ENCODE measurements around the gene PRSS3. TPM values are rescaled to one million over a fixed set of nuclear protein-coding genes. Genes with fewer than 3 reads are reported as not detected.
A peak's percentile ranks its signal among the peaks of the same experiment; 100 is the strongest.

Gene PRSS3
- total and polyA plus RNA-seq, 9 of the 15 experiments (the other 6 are each of a cell fraction or from before 2014, with no cell fraction given): 0.35 to 0.42 TPM; not detected in 7

- TF ChIP-seq DIDO1 (tag; IDR thresholded peaks at IDR 0.05; ENCODE audit: low read depth) (no peak), PML (IDR thresholded peaks at IDR 0.05; ENCODE audit: low read length) (no peak), ZNF174 (CRISPR knock-in tag; IDR thresholded peaks at IDR 0.05) (no peak), NELFE (IDR thresholded peaks at IDR 0.05; ENCODE audit: insufficient read depth, insufficient read length) (no peak), FOSL1 (tag; conservative IDR thresholded peaks at IDR 0.05) (0 out of 2 replicates have a peak, but pooled peaks have one; percentile 21), ZFPM2 (CRISPR knock-in tag; IDR thresholded peaks at IDR 0.05) (no peak), KDM1A (IDR thresholded peaks at IDR 0.05) (no peak), ASH1L (IDR thresholded peaks at IDR 0.05; ENCODE audit: borderline replicate concordance, low read depth, partially characterized antibody) (no peak), ZZZ3 (IDR thresholded peaks at IDR 0.05) (no peak), ATF7 (IDR thresholded peaks at IDR 0.05) (no peak), NBN (IDR thresholded peaks at IDR 0.05; ENCODE audit: low read depth) (peak; percentile 37; the same call in 1 of the 2 replicates), FOXA1 (IDR thresholded peaks at IDR 0.05; ENCODE audit: borderline replicate concordance) (no peak), ATF1 (CRISPR knock-in tag; IDR thresholded peaks at IDR 0.05) (peak; percentile 36; the same call in 1 of the 2 replicates), ATF1 (tag; IDR thresholded peaks at IDR 0.05) (peak; percentile 87), ZNF436 (CRISPR knock-in tag; IDR thresholded peaks at IDR 0.05) (no peak), ZNF551 (CRISPR knock-in tag; IDR thresholded peaks at IDR 0.05) (no peak), SP1 (CRISPR knock-in tag; IDR thresholded peaks at IDR 0.05) (peak; percentile 75), ZNF3 (CRISPR knock-in tag; IDR thresholded peaks at IDR 0.05) (no peak), HMG20B (CRISPR knock-in tag; IDR thresholded peaks at IDR 0.05) (no peak), CAMTA2 (CRISPR knock-in tag; conservative IDR thresholded peaks at IDR 0.05) (no peak), GABPA (tag; conservative IDR thresholded peaks at IDR 0.05; ENCODE audit: low read depth) (no peak), SIN3B (IDR thresholded peaks at IDR 0.05; ENCODE audit: low read depth) (no peak), ERF (CRISPR knock-in tag; IDR thresholded peaks at IDR 0.05) (no peak)
- TF ChIP-seq, protein P1, sequence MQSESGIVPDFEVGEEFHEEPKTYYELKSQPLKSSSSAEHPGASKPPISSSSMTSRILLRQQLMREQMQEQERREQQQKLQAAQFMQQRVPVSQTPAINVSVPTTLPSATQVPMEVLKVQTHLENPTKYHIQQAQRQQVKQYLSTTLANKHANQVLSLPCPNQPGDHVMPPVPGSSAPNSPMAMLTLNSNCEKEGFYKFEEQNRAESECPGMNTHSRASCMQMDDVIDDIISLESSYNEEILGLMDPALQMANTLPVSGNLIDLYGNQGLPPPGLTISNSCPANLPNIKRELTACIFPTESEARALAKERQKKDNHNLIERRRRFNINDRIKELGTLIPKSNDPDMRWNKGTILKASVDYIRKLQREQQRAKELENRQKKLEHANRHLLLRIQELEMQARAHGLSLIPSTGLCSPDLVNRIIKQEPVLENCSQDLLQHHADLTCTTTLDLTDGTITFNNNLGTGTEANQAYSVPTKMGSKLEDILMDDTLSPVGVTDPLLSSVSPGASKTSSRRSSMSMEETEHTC (IDR thresholded peaks at IDR 0.05): peak; percentile 46; the same call in 1 of the 2 replicates
- TF ChIP-seq, protein P2, sequence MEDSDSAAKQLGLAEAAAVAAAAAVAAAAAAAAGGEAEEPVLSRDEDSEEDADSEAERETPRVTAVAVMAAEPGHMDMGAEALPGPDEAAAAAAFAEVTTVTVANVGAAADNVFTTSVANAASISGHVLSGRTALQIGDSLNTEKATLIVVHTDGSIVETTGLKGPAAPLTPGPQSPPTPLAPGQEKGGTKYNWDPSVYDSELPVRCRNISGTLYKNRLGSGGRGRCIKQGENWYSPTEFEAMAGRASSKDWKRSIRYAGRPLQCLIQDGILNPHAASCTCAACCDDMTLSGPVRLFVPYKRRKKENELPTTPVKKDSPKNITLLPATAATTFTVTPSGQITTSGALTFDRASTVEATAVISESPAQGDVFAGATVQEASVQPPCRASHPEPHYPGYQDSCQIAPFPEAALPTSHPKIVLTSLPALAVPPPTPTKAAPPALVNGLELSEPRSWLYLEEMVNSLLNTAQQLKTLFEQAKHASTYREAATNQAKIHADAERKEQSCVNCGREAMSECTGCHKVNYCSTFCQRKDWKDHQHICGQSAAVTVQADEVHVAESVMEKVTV (CRISPR knock-in tag; IDR thresholded peaks at IDR 0.05): no peak
- TF ChIP-seq, protein P3, sequence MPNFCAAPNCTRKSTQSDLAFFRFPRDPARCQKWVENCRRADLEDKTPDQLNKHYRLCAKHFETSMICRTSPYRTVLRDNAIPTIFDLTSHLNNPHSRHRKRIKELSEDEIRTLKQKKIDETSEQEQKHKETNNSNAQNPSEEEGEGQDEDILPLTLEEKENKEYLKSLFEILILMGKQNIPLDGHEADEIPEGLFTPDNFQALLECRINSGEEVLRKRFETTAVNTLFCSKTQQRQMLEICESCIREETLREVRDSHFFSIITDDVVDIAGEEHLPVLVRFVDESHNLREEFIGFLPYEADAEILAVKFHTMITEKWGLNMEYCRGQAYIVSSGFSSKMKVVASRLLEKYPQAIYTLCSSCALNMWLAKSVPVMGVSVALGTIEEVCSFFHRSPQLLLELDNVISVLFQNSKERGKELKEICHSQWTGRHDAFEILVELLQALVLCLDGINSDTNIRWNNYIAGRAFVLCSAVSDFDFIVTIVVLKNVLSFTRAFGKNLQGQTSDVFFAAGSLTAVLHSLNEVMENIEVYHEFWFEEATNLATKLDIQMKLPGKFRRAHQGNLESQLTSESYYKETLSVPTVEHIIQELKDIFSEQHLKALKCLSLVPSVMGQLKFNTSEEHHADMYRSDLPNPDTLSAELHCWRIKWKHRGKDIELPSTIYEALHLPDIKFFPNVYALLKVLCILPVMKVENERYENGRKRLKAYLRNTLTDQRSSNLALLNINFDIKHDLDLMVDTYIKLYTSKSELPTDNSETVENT (CRISPR knock-in tag; IDR thresholded peaks at IDR 0.05): peak; percentile 62; the same call in 1 of the 2 replicates
Measured at GRCh38 chr9:33816327-33817252, 21.2 kb downstream of the PRSS3 start, which contains the start of gene UBE2R2 (continued).
